COR-L47 (cell line): Measurements from ENCODE around the gene N4BP2L2.
"Not testable (repeated sequence)": the region's sequence is repeated elsewhere in the genome, so short reads cannot be mapped to it uniquely, and the experiment has no call there.

ENCODE experiments used
- DNase-seq: peaks from one replicate; lab custom pipeline; 2025; lab: John Stamatoyannopoulos, UW

The N4BP2L2 gene

DNA sequence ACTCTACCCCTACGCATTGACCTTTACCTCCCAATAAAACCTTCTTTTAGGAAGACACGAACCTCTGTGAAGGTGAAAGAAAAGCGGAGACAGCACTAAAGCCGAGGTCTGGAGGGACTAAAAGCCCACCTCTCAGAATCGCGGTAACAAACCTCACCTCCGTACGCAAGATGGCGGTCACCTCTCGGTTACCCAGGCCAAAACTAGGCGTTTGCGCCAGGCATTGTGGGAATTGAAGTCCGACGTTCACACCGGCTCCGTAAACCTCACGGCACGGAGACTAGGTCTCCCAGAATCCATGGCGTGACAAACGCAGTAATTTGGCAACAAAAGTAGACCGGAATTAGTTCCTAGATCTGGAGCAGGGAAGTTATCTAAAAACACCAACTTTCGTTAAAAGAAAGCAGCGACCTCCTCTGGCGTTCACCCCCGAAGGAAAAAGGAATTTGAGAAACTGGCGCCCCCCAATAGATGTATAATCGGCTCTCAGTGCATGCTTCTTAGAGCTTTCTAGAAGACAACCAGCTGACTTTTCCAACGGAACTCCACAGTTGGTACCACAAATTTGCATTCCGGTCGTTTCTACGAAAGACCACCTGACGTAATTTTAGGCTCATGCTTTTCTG, at the start of gene N4BP2L2:
TSS of gene N4BP2L2 (minus strand) at position 175 of the 626 bp plus-strand sequence. CDS start 1,768 bp downstream, outside the sequence.
- peak; percentile 95 for DNase-seq

DNA sequence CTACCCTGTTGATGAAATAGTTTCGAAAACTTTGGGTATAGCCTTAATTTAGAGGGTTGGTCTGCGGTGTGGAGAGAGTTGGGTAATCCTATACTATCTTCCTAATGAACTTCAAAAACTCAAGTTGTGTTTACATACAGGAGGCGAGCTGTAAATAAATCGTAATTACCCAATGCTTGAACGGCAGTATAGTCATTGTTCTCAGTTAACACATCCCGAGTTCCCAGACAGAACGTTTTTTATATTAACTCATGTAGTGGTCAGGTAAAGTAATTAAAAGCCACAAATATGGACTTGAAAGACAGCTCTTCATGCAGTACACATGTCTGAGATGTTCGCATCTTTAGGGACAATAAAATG, 49.2 kb upstream of the N4BP2L2 start:
- no peak for DNase-seq

DNA sequence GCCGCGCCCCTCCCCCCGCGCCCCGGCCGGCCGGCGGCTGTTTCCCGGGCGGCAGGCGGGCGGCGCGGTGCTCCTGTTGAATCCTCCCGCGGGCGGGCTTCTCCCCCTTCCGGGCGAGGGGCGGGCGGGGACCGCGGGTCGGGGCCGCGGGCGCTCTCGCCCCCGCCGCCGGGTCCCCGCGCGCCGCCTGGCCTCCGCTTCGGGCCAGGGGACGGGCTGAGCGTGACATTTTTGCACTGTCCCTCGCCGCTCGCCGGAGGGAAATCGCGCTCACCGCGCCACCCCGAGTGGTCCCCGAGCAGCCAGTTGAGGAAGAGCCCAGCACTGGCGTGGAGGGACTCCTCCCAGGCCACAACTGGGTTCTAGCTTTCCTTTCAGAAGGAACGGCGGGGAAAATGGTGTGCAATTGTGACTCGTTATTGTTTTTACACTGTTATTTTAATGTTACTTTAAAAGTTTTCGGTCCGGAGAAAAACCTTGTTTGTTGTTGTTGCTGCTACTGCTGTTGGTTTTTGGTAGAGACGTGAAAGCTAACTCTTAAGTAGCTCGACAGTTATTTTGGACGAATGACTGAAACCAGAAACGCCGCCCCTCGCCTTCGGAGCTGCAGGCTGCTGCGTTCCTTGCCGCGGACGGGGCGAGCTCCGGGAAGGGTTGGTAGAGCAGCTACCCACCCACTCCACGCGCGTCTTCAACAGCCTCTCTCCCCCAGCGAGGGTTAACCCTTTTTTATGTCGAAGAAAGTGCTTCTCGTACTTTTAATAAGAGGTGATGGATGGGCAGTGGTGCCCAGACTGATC, 48.6 kb upstream of the N4BP2L2 start:
- DNase-seq = peak; percentile 71

DNA sequence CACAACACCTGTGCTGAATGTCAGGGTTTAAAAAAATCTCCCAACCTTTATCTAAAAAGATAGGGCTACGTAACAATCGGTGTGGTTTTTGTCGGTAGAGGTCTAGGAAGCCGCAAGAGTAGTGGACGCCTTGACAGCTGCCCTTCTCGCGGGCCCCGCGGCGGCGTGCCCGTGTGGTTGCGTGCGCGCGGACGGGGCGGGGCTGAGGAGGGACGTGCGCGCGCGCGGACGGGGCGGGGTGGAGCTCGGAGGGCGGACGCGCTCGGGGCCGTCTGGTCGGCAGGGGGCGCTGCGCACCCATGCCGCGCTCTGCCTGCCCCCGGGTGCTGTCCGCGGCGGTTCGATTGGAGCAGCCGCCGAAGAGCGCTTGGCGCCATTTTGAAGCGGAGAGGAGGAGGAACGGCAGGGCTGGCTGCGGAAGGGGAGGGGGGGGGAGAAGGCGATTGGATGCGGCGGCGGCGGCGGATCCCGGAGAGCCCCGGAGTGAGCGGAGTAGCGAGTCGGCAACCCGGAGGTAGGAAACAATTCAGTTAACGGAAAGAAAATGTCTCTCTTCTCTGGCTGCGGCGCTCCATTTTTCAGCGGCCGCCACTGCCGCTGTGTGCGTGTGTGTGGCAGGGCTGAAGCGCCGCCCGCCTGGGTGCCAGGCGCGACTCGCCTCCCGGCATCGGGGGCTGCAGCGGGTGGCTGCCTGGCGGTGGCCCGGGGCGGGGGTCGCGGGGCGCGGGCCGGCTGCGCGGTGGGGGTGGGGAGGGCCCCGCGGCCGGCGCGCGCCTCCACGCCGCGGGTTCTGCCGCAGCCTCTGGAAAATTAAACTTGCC, 47.7 kb upstream of the N4BP2L2 start, which contains the start of gene PDS5B:
TSS of gene PDS5B (plus strand) at position 373 of the 821 bp plus-strand sequence. CDS start 62,321 bp downstream, outside the sequence.
- peak; percentile 93 for DNase-seq

DNA sequence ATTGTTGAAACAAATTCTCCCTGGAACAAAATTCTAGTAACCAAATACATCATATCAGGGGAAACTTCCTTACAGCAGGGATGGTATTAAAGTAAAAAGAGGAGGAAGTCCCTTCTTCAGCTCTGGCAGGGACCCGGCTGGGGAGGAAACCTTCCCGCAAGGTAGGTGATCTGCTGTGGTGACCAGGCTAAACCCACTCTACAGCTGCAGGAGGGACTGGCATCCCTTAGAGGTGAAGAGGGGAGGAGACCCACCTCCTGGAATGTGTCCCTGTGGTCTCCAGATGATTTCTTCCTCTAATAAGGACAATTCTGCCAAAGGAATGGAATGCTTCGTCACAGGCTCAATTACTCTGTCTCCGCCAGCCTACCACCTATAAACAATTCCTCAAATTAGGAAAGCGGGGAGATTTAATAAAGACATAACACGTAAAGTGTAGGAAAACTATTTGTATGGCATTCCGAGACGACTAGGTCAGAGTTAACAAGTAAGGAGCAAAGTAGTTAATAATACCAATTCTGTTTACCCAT, 47.0 kb upstream of the N4BP2L2 start:
- no peak for DNase-seq

DNA sequence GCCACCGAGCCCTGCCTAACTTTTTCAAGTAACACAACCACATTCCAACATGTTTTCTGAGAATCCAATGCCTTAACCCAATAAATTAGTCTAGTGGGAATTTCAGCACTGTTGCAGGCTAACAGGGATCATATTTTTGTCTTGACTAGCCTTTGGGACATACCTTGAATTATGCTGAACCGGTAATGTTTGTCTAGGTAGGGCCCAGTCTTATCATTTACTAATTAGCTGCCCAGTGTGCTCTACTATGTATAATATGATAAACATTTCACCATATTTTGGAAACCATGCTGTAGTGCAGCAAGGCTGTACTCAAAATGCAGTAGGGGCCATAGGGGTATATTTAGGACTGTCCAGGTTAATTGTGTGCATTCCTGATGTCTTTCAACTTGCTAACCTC, 44.4 kb upstream of the N4BP2L2 start:
- DNase-seq = no peak

DNA sequence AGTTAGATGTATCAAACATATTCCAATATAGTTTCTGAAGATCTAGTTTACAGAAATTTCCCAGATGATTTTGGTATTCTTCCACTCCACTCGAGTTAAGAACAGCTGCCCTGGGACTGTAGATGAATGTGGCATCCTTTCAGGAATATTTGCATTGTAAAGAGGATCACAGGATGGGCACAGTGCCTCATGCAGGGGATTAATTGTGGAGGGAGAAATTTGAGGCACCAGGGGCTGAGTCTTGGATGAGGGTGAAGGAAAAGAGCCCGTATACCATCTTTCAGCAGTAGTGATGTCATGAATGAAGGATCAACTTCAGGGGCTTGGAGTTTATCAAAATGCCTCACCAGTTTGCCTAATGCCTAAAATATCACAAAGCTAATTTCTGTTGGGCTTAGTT, 43.7 kb upstream of the N4BP2L2 start:
- no peak for DNase-seq

DNA sequence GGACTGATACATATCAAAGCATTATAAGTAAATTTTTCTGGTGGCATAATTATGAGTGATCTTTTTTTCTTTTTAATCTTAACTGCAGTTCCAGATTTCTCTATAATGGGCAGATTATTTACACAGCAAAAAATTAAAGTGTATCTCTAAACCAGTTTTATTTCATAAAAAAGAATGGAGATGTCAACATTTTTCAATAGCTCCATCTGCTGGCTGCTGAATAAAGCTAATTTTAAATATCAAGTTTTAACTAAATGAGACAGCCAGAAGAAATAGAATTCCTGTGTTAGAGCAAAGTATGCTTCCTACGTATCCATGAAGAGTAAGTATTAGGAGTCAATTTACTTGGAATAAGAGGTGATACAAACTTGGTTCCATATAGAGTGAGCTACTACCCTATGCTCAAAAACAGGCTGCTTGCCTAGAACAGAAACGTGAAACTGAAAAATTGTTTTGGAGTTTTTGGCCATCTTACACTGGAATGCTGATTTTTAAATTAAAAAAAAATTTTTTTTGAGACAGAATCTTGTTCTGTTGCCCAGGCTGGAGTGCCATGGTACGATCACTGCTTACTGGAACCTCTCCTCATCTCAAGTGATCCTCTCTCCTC, 42.7 kb upstream of the N4BP2L2 start:
- DNase-seq = no peak

DNA sequence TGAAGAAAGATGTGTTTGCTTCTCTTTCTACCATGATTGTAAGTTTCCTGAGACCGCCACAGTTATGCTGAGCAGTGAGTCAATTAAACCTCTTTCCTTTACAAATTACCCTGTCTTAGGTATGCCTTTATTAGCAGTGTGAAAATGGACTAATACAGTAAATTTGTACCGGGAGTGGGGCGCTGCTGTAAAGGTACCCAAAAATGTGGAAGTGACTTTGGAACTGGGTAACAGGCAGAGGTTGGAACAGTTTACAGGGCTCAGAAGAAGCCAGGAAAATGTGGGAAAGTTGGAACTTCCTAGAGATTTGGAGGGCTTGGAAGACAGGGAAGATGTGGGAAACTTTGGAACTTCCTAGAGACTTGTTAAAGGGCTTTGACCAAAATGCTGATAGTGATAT, 38.4 kb upstream of the N4BP2L2 start:
- DNase-seq = no peak

DNA sequence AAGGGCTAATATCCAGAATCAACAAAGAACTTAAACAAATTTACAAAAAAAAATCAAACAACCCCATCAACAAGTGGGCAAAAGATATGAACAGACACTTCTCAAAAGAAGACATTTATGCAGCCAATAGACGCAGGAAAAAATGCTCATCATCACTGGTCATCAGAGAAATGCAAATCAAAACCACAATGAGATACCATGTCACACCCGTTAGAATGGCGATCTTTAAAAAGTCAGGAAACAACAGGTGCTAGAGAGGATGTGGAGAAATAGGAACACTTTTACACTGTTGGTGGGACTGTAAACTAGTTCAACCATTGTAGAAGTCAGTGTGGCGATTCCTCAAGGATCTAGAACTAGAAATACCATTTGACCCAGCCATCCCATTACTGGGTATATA, 37.1 kb upstream of the N4BP2L2 start:
- DNase-seq = not testable (repeated sequence)

DNA sequence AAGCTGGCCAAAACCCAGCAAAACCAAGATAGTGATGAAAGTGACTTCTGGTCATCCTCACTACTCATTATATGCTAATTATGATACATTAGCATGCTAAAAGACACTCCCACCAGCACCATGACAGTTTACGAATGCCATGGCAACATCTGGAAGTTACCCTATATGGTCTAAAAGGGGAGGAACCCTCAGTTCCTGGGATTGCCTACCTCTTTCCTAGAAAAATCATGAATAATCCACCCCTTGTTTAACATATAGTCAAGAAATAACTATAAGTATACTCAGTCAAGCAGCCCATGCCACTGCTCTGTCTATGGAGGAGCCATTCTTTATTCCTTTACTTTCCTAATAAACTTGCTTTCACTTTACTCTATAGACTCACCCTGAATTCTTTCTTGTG, 22.2 kb upstream of the N4BP2L2 start:
- DNase-seq = not testable (repeated sequence)

DNA sequence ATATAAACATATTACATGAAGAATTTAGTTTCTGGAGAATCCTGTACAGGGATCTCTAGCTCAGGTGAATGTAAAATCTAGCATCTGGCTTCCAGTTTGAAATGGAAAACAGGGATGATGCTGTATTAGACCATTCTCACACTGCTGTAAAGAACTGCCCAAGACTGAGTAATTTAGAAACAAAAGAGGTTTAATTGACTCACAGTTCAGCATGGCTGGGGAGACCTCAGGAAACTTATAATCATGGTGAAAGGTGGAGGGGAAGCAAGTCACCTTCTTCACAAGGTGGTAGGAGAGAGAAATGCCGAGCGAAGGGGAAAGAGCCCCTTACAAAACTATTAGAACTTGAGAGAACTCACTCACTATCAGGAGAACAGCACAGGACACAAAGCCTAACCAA, 17.0 kb upstream of the N4BP2L2 start:
- DNase-seq = no peak

DNA sequence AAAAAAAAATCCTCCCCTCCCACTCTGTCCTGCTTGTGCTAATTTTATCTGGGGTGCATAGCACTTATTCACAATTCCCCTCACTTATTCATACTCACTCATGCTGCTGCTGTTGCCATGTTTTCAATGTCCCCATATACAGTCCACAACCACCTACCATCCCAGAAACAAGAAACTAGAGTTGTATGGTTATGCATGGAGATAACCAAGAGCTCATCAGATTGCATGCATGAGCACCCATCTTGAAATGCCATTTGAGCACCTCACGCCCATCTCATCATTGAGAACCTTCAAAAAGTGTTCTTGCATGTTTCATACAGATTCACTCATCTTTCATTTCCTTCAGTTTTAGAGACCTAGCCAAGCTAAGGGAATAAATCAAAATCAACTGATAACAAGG, 15.1 kb upstream of the N4BP2L2 start:
- DNase-seq = no peak

DNA sequence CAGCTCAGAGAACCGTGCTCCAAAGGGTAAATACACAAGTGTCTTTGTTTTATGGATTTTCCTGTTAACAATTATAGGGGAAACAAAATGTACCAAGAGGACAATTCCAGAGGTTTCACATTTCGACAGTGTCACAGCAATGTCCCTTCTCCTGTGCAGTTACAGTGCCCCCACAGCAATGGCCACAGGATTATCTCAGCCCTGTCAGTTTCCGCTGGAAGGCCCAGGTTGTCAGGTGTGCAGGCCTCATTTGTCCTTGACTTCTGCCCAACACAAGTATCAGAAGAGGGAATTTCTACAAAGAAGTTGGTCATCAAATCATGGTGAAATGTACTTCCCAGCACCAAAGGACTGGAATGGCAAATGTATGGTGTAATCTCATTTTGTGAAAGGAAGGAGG, 11.2 kb upstream of the N4BP2L2 start:
- DNase-seq = no peak

DNA sequence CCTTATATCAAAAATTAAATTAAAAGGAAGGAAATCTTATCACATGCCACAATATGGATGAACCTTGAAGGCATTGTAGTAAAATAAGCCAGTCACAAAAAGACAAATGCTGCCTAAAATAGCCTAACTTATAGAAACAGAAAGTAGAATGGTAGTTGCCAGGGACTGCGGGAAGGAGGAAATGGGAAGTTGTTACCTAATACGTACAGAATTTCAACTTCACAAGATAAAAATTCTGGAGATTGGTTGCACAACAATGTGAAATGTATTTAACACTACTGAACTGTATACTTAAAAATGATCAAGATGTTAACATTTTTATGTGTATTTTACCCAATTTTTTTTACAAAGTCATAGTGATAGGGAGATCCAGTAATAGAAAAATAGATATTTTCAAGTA, 10.2 kb upstream of the N4BP2L2 start:
- DNase-seq = no peak

DNA sequence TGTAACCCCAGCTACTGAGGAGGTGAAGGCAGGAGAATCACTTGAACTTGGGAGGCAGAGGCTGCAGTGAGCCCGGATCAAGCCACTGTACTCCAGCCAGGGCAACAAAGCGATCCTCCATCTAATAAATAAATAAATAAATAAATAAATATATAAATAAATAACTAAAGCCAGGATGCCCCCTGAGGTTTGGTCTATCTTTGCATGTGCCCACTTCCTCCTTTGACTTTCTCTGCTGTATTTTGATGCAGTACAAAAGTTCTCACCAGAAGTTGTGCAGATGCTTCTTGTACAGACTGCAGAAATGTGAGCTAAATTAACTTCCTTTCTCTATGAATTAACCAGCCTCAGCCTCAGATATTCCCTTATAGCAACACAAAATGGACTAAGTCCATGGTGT, 6.5 kb upstream of the N4BP2L2 start:
- DNase-seq = no peak

DNA sequence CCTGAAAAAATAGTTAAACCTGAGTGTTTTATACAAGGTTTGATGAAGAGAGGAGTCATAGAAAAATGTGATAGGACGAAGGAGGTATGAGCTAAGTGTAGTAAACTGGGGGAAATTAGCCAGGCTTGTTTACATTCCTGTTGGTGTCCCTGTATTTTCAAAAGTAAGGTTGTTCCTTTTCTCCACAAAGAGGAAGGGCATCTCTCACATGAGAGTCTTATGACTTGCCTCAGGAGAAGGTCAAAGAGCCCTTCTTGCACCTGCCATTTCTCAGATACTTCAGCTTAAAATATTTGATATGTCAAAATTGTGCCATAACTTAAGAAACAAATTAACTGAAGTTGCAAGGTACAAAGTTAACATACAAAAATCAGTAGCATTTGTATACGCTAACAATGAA, 3.6 kb upstream of the N4BP2L2 start:
- DNase-seq = no peak

DNA sequence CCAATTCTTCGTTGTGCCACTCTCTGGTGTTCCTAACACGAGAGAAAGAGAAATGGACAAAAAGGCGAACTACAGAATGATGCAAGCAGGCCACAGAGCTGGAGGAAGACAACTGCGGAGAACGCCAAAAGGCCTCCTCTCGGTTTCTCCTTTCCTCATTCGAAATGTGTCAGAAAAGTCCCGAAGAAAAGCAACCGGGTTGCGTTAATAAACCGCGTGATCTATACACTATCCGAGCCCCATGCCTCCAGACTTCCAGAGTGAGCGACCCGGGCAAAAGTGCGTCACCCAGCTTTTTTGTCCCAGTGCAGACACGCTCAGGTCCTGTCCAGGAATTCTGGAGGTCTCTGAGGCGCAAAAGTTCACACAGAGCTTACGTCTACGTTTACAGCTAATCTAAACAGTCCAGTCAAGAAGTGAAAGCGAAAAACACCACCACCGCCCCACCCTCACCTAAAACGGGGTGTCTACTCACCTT, 413 bp downstream of the N4BP2L2 start:
- no peak for DNase-seq

DNA sequence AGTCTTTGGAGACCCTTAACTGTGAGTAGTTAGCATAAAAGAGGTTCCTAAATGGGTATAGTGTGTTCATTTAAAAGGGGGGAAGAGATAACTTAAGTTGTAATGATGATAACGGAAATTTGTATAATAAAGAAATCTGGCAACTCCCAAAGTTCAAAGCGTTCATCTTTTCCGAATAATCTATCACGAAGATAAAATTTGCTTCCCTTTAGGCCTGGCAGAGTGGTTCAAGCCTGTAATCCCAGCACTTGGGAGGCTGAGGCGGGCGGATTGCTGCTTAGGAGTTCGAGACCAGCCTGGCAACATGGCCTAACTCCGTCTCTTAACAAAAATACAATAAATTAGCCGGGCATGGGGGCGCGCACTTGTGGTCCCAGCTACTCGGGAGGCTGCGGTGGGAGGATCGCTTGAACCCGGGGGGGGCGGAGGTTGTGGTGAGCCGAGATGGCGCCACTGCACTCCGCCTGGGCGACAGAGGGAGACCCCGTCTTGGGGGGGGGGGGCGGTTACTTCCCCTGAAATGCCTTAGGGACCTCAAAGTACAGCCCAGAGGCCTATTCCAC, 934 bp downstream of the N4BP2L2 start:
- no peak for DNase-seq

DNA sequence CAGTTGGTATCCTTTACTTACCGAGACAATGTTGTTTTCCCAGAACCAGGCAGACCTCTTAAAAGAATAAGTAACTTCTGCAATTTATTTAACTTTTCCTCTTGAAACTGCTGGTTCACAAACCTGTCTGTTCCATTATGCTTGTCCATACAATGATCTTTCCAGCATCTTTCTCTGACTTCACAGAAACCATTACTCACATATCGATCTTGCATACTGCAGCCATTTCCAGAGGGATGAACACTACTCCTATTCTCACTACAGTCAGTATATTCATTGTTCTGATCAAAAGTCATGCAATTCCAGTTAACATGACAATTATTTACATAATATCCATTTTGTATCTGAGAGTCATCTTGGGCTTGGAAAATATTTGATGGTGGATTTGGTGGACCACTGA, 2.8 kb downstream of the N4BP2L2 start:
- no peak for DNase-seq

DNA sequence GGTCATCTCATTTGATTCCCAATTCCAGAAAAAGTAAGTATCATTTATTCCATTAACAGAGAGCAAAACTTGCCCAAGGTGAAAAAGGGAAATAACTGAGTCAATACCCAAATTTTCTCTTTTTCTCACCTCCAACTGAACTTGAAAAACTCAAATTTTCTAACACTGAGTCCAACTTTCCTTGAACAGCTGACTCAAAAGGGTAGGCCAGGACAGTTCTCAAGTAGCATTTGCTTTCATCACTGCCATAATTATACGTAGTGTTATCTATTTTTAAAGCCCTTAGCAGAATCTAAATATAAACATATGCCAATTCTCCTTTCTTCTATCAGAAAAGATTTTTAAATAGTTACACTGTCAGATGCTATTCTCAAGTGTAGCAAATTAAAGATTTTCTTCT, 3.5 kb downstream of the N4BP2L2 start:
- DNase-seq = no peak

DNA sequence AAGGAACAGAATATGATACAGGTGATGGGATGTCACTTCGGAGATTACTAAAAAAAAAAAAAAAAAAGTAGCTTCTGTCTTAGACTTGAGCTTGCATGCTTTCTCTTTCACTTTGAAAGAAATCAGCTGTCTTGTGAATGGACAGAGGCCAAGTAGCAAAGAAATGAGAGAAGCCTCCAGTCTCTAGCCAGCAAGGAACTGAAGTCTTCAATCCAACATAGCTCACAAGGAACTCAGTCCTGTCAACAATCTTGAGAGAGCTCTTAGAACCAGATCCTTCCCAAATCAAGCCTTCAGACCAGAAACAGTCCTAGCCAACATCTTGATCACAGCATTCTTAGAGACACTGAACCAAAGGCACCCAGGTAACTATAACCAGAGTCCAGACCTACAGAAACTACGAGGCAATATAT, 7.7 kb downstream of the N4BP2L2 start:
- DNase-seq = no peak
